ENCODE data around the gene RASGRP2. TPM values are rescaled to one million over a fixed set of nuclear protein-coding genes. Genes with fewer than 3 reads are reported as not detected.

The RASGRP2 gene
- total RNA-seq, 2 experiments from 2014 or later, result 159 to 162 TPM

DNA sequence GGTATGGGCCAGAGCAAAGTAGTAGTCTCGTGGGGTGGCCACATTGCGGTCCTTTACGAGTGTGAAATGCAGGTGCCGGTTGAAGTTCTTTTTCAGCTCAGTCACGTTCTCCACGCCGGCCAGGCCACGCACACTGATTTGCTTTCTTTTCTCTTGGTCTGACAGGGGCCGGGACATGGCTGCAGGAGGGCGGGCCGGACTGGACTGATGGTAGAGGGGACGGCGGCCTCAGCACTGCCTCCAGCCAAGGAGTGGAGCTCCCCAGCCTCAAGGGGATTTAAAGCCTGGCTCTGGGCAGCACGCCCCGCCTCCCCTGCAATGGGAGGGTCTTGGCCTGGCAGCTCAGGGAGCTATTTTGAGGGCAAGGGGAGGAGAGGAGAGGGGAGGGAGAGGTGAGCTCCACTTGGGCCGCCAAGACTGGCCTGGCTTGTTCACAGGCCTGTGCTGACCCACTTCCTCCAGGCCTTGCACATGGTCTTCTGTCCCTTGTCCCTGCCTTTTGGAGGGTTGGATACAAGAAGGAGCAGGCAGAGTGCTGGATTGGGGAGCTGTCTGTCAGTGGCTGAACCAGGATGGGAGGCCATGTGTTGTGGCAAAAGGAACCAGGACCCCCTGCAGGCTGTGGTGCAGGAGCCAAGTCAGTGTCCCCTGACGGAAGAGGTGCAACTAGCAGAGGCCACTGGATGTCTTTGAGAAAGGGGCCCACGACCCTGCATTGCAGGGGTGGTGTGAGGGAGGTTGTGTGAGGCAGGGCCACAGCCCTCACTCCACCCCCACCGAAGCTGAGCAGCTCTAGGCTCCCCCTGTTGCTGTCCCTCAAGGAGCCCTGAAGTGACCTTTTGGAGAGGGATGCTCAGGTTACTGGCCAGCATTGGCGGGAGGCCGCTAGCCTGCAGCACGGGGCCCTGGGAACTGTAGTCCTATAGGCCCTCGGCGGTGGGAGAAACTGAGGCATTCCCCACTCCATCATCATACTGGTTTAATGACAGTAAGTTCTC is 16.1 kb upstream of the RASGRP2 start, which contains the start of gene PYGM:
TSS of gene PYGM (minus strand) at position 253 of the 998 bp plus-strand sequence. CDS start at position 177, 76 bp downstream.
- Mint-ChIP-seq H3K36me3 (peaks cover 17% of the 10 kb centered on the region), H3K4me3 (peak within 1 kb of the TSS; percentile 77), H3K4me1 (peaks cover 52% of the 10 kb centered on the region), H3K9me3 (no peaks in the 10 kb centered on the region), H3K27me3 (no peaks in the 10 kb centered on the region), H3K27ac (peak within 1 kb of the TSS; percentile 88)
- ATAC-seq (ENCODE audit: low read depth) (no peak), DNase-seq (peak; percentile 36)
- POLR2A ChIA-PET, result interaction anchor here (0.7 to 14.2 kb wide), 7 partner anchors 8 to 1139 kb away, joined by 3 to 278 read pairs (median 6); partner anchors contain the start of genes MAP4K2, RASGRP2 and SF1

- no peaks in the 10 kb centered on the region for H3K9me3 Mint-ChIP-seq
- peak overlapping the region; percentile 88 for H3K27ac Mint-ChIP-seq
- H3K36me3 Mint-ChIP-seq, result peaks cover 12% of the 10 kb centered on the region
- DNase-seq, result peak; percentile 32
- no peak overlapping the region for H3K4me3 Mint-ChIP-seq
- H3K27me3 Mint-ChIP-seq, result no peaks in the 10 kb centered on the region
- no peak for ATAC-seq (ENCODE audit: low read depth)
- peaks cover 44% of the 10 kb centered on the region for H3K4me1 Mint-ChIP-seq
- POLR2A ChIA-PET, result interaction anchor here (10.4 to 14.2 kb wide), 2 partner anchors 14 to 16 kb away, joined by 157 to 278 read pairs; partner anchors contain the start of genes RASGRP2 and SF1
These were observed 15.3 kb upstream of the RASGRP2 start for GRCh38 chr11:64759131-64759721.

- Mint-ChIP-seq H3K27ac (no peak overlapping the region), H3K4me1 (peaks cover 38% of the 10 kb centered on the region), H3K27me3 (no peaks in the 10 kb centered on the region), H3K9me3 (no peaks in the 10 kb centered on the region), H3K4me3 (no peak overlapping the region), H3K36me3 (peaks cover 14% of the 10 kb centered on the region)
- DNase-seq, result peak; percentile 27
- POLR2A ChIA-PET, result interaction anchor here (10.4 to 14.2 kb wide), 2 partner anchors 14 to 16 kb away, joined by 157 to 278 read pairs; partner anchors contain the start of genes RASGRP2 and SF1
- ATAC-seq (ENCODE audit: low read depth), result no peak
These were observed 14.6 kb upstream of the RASGRP2 start for GRCh38 chr11:64758330-64759079.

DNA sequence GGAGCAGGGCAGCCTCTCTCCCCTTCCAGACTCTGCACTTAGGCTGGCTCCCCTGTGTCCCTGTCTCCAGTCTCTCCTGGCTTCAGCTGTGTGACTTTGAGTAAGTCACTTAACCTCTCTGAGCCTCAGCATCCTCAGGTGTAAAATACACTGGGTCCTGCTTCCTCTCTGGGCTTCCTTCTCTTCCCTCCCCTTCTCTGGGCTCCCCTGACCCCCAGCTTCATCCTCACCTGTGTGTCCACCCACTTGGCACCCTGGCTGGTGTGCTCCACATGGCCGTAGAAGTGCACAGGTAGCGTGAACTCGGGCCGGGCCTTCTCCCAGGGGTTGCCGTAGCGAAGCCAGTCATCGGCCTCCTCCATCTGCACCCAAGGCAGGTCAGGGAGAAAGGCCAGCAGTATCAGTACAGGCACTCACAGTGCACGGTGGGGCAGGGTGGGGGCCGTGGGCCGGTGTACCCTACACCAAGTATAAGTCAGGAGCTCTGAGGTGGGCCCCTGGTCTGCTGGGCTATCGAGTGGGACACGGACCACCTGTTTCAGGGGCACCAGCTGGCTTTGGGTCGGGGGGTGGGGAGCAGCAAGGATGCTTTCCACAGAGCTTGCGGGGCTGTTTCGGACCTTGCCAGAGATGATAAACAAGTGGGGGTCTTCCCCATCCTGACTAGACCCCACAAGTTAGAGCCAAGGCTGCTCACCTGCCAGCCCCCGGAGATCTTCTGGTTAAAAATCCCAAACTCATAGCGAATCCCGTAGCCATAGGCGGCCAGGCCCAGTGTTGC is 13.8 kb upstream of the RASGRP2 start:
- no peaks in the 10 kb centered on the region for H3K27me3 Mint-ChIP-seq
- H3K27ac Mint-ChIP-seq, result no peak overlapping the region
- no peak for ATAC-seq (ENCODE audit: low read depth)
- no peaks in the 10 kb centered on the region for H3K9me3 Mint-ChIP-seq
- H3K4me1 Mint-ChIP-seq, result peaks cover 30% of the 10 kb centered on the region
- peaks cover 10% of the 10 kb centered on the region for H3K36me3 Mint-ChIP-seq
- H3K4me3 Mint-ChIP-seq, result no peak overlapping the region
- POLR2A ChIA-PET, result interaction anchor here (0.5 to 14.2 kb wide), 3 partner anchors 13 to 376 kb away, joined by 3 to 278 read pairs (median 4); partner anchors contain the start of gene RASGRP2
- peak; percentile 24 for DNase-seq

GRCh38 chr11:64755681-64756361 is 11.9 kb upstream of the RASGRP2 start:
- no peak for ATAC-seq (ENCODE audit: low read depth)
- POLR2A ChIA-PET, result interaction anchor here (1.7 kb wide), 1 partner anchor 23 kb away, joined by 5 read pairs; the partner anchor contains the start of gene SF1
- H3K36me3 Mint-ChIP-seq, result peaks cover 8% of the 10 kb centered on the region

DNA sequence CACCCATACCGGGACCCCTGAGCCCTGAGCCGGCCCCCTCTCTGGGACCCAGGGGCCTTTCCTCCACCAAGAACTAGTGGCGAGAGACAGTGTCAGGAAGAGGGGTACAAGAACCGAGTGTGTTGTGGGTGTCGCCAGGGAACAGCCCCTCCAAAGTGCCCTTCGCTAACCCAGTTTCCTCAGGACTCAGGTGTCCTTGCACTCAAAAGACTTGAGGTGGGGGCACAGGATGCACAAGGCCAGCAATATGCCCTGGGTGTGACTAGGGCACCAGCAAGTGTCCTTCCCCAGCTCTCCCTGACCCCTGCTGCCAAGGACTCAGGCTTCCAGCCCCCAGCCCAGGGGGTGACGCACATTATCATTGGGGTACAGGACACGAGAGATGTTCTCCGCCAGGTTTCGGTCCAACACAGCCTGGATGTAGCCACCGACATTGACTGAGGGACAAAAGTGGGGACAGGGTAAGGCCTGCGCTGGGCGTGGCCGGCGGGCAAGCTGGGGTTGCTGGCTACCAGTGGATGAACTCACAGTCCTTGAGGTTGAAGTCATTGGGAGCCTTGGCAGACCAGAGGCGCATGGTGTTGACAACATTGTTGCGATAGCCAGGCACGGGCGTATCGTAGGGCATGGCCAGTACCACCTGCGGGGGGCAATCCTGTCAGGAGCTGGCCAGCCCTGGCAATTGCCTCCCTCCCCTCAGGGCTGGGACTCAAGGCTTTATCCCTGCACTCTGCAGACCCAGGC is 11.1 kb upstream of the RASGRP2 start:
- no peak overlapping the region for H3K27ac Mint-ChIP-seq
- H3K4me3 Mint-ChIP-seq, result no peak overlapping the region
- DNase-seq (peak; percentile 24), ATAC-seq (ENCODE audit: low read depth) (no peak)
- no peaks in the 10 kb centered on the region for H3K27me3 Mint-ChIP-seq
- POLR2A ChIA-PET, result interaction anchor here (1.7 kb wide), 1 partner anchor 23 kb away, joined by 5 read pairs; the partner anchor contains the start of gene SF1
- H3K4me1 Mint-ChIP-seq, result peaks cover 20% of the 10 kb centered on the region
- H3K9me3 Mint-ChIP-seq, result no peaks in the 10 kb centered on the region
- H3K36me3 Mint-ChIP-seq, result peaks cover 9% of the 10 kb centered on the region

More at GRCh38 chr11:64755681-64756361, 11.9 kb upstream of the RASGRP2 start:
- H3K27me3 Mint-ChIP-seq, result no peaks in the 10 kb centered on the region
- peaks cover 20% of the 10 kb centered on the region for H3K4me1 Mint-ChIP-seq
- H3K9me3 Mint-ChIP-seq, result no peaks in the 10 kb centered on the region
- DNase-seq, result no peak
- H3K27ac Mint-ChIP-seq, result no peak overlapping the region
- H3K4me3 Mint-ChIP-seq, result no peak overlapping the region

- Mint-ChIP-seq H3K4me3 (no peak overlapping the region), H3K36me3 (peaks cover 9% of the 10 kb centered on the region), H3K27ac (no peak overlapping the region), H3K9me3 (no peaks in the 10 kb centered on the region), H3K27me3 (no peaks in the 10 kb centered on the region), H3K4me1 (peaks cover 14% of the 10 kb centered on the region)
- DNase-seq (peak; percentile 23), ATAC-seq (ENCODE audit: low read depth) (no peak)
- POLR2A ChIA-PET, result no interaction called here
These were observed 10.4 kb upstream of the RASGRP2 start for GRCh38 chr11:64754124-64754918.

GRCh38 chr11:64753380-64754123 is 9.6 kb upstream of the RASGRP2 start:
- Mint-ChIP-seq H3K4me3 (no peak overlapping the region), H3K4me1 (peaks cover 12% of the 10 kb centered on the region), H3K27ac (no peak overlapping the region), H3K27me3 (no peaks in the 10 kb centered on the region), H3K36me3 (peaks cover 9% of the 10 kb centered on the region), H3K9me3 (no peaks in the 10 kb centered on the region)
- POLR2A ChIA-PET, result interaction anchor here (0.8 kb wide), 1 partner anchor 9 kb away, joined by 3 read pairs; no protein-coding TSS in a partner anchor
- ATAC-seq (ENCODE audit: low read depth) (no peak), DNase-seq (no peak)

DNA sequence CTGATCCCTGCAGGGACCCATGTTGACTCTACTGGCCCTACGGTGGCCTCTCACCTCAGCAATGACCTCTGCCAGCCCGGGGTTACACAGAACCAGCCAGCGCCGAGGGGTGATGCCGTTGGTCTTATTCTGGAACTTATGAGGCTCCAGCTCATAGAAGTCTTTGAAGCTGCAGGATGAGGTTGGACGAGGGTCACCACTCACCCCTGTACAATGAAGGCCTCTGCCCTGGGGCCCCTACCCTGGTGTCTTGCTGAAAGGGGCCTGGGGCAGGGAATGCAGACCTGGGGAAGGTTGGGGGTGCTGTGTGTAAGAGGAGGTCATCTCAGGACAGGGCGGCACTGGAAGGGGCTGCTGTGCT is 9.1 kb upstream of the RASGRP2 start:
- peaks cover 14% of the 10 kb centered on the region for H3K4me1 Mint-ChIP-seq
- H3K4me3 Mint-ChIP-seq, result no peak overlapping the region
- H3K27ac Mint-ChIP-seq, result no peak overlapping the region
- POLR2A ChIA-PET, result interaction anchor here (0.8 to 1.9 kb wide), 4 partner anchors 8 to 12 kb away, joined by 3 to 11 read pairs (median 4); no protein-coding TSS in a partner anchor
- H3K9me3 Mint-ChIP-seq, result no peaks in the 10 kb centered on the region
- DNase-seq, result peak; percentile 27
- ATAC-seq (ENCODE audit: low read depth), result no peak
- peaks cover 11% of the 10 kb centered on the region for H3K36me3 Mint-ChIP-seq
- no peaks in the 10 kb centered on the region for H3K27me3 Mint-ChIP-seq
